Stimulated activated CD8-positive, alpha-beta memory T cell treated with anti-CD3 and anti-CD28 coated beads, Interleukin-2, amount 100 ng/mL, for 48 hours (primary cell): ENCODE measurements around the gene MGARP.
"Not testable (repeated sequence)": the region's sequence is repeated elsewhere in the genome, so short reads cannot be mapped to it uniquely, and the experiment has no call there.

Source experiments
- DNase-seq, 2 donors: peaks; one replicate each; pipeline ENCODE4 v3.0.0-alpha.2; 2020; ENCODE audit warnings: low read depth in 2 of 2

Gene MGARP

GRCh38 chr4:139295206-139295941 is 15.3 kb upstream of the MGARP start:
- DNase-seq: peak; percentile 98 to 99

- no peak for DNase-seq
Measured at GRCh38 chr4:139286186-139286698, 6.2 kb upstream of the MGARP start.

GRCh38 chr4:139282721-139283075 is 2.7 kb upstream of the MGARP start:
- no peak for DNase-seq

- DNase-seq: no peak
Measured at GRCh38 chr4:139282065-139282720, 2.2 kb upstream of the MGARP start.

GRCh38 chr4:139278912-139279759 is 889 bp downstream of the MGARP start:
- no peak for DNase-seq

GRCh38 chr4:139278485-139278884 is 1.5 kb downstream of the MGARP start:
- no peak for DNase-seq

GRCh38 chr4:139275281-139275735 is 4.7 kb downstream of the MGARP start:
- no peak for DNase-seq

- DNase-seq: no peak
Measured at GRCh38 chr4:139274790-139275189, 5.2 kb downstream of the MGARP start.

- no peak for DNase-seq
Measured at GRCh38 chr4:139273835-139274234, 6.2 kb downstream of the MGARP start.

- no peak for DNase-seq
Measured at GRCh38 chr4:139267301-139267700, 12.7 kb downstream of the MGARP start.

GRCh38 chr4:139266583-139267257 is 13.3 kb downstream of the MGARP start:
- peak; percentile 77 to 78 for DNase-seq

GRCh38 chr4:139266208-139266582 is 13.8 kb downstream of the MGARP start:
- DNase-seq: no peak

- DNase-seq: no peak
Measured at GRCh38 chr4:139265654-139266053, 14.4 kb downstream of the MGARP start.

- no peak for DNase-seq
Measured at GRCh38 chr4:139256349-139256748, 23.7 kb downstream of the MGARP start.

GRCh38 chr4:139255581-139255980 is 24.4 kb downstream of the MGARP start:
- DNase-seq: not testable (repeated sequence)

GRCh38 chr4:139253713-139254112 is 26.3 kb downstream of the MGARP start:
- no peak for DNase-seq

GRCh38 chr4:139253046-139253445 is 27.0 kb downstream of the MGARP start:
- DNase-seq: no peak

- DNase-seq: no peak
Measured at GRCh38 chr4:139247700-139248238, 32.3 kb downstream of the MGARP start.

- no peak for DNase-seq
Measured at GRCh38 chr4:139247241-139247640, 32.8 kb downstream of the MGARP start.

- no peak for DNase-seq
Measured at GRCh38 chr4:139246166-139246565, 33.9 kb downstream of the MGARP start.

- no peak for DNase-seq
Measured at GRCh38 chr4:139245590-139245989, 34.4 kb downstream of the MGARP start.
